Glomerular visceral epithelial cell (primary cell): Measurements from ENCODE around the gene ZNF337.
"Not testable (repeated sequence)": the region's sequence is repeated elsewhere in the genome, so short reads cannot be mapped to it uniquely, and the experiment has no call there.

Experiments
- DNase-seq: peaks from one replicate; pipeline ENCODE4 v3.0.0-alpha.2; 2016; ENCODE audit errors: extremely low spot score

The ZNF337 gene

GRCh38 chr20:25696371-25697131 is at the start of gene ZNF337:
ZNF337 (minus strand) TSS chr20:25696853; CDS start chr20:25686417, 10,436 bp downstream.
- DNase-seq: peak; percentile 99

GRCh38 chr20:25745738-25746137 is 49.1 kb upstream of the ZNF337 start:
- DNase-seq: no peak

DNA sequence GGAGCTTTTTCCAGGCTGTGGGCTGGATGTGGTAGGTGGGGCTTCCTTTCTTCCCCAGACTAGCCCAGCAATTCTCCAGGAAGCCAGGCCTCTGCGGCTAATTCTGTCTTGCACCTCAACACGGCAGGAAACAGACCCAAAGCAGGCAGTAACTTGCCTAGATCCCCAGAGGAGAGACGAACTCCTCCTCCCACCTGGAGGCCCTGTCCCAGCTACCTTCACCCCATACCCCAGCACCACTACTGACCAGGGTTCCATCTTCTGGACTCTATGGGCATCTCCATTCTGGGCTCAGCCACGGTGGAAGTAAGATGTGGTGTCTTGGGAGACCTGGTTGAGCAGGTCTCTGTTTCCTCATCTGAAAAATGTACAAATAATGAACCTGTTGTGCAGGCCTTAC is 48.4 kb upstream of the ZNF337 start:
- no peak for DNase-seq

GRCh38 chr20:25744261-25744660 is 47.6 kb upstream of the ZNF337 start:
- no peak for DNase-seq

DNA sequence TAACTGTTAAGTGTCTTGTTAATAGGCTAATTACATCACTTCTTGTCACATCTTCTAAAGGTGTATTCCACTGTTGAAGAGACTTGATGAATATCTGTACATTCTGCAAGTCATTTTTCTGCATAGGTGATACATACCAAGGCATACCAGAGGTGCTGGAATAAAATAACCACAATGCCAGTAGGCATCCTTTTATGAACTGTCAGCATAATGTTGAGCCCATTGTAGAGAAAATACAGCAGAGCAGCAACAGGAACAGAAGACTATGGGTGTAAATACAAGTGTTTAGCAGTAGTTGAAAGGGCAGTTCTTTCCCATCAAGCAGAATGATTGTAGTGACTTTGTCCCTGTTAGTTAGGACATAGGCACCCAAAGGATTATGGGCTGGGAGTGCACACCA is 44.4 kb upstream of the ZNF337 start:
- DNase-seq: no peak

GRCh38 chr20:25739615-25740320 is 43.1 kb upstream of the ZNF337 start:
- DNase-seq: no peak

- peak; percentile 40 for DNase-seq
Observed at GRCh38 chr20:25738198-25738597, 41.5 kb upstream of the ZNF337 start.

DNA sequence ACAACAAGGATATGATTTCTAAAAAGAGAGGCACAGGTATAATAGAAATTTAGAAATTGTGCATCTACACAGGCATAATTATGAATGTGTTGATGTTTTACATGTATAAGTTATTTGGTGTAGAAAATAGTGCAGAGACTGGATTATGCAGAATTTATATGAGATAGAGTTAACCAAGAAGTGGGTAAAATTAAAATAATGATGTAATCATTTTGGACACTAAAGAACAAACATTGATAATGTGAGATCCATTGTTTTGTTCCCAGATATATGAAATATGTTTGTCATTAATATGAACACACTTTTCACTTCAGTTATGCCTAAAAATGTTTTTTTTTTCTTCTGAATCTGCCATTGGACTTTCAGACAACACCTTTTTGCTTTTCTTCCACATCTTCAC is 37.2 kb upstream of the ZNF337 start:
- no peak for DNase-seq

- no peak for DNase-seq
Observed at GRCh38 chr20:25730862-25731261, 34.2 kb upstream of the ZNF337 start.

- no peak for DNase-seq
Observed at GRCh38 chr20:25726357-25726756, 29.7 kb upstream of the ZNF337 start.

GRCh38 chr20:25725639-25726038 is 29.0 kb upstream of the ZNF337 start:
- no peak for DNase-seq

GRCh38 chr20:25723975-25724374 is 27.3 kb upstream of the ZNF337 start:
- no peak for DNase-seq

GRCh38 chr20:25720285-25720684 is 23.6 kb upstream of the ZNF337 start:
- no peak for DNase-seq

DNA sequence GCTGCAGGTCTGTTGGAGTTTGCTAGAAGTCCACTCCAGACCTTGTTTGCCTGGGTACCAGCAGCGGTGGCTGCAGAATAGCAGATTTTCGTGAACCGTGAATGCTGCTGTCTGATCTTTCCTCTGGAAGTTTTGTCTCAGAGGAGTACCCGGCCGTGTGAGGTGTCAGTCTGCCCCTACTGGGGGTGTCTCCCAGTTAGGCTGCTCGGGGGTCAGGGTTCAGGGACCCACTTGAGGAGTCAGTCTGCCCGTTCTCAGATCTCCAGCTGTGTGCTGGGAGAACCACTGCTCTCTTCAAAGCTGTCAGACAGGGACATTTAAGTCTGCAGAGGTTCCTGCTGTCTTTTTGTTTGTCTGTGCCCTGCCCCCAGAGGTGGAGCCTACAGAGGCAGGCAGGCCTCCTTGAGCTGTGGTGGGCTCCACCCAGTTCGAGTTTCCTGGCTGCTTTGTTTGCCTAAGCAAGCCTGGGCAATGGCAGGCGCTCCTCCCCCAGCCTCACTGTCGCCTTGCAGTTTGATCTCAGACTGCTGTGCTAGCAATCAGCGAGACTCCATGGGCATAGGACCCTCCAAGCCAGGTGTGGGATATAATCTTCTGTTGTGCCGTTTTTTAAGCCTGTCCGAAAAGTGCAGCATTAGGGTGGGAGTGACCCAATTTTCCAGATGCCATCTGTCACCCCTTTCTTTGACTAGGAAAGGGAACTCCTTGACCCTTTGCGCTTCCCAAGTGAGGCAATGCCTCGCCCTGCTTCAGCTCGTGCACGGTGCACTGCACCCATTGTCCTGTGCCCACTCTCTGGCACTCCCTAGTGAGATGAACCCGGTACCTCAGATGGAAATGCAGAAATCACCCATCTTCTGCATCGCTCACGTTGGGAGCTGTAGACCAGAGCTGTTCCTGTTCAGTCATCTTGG is 22.5 kb upstream of the ZNF337 start:
- DNase-seq: not testable (repeated sequence)

- no peak for DNase-seq
Observed at GRCh38 chr20:25707695-25708094, 11.0 kb upstream of the ZNF337 start.

GRCh38 chr20:25706793-25707192 is 10.1 kb upstream of the ZNF337 start:
- no peak for DNase-seq

GRCh38 chr20:25705830-25706351 is 9.2 kb upstream of the ZNF337 start:
- no peak for DNase-seq

DNA sequence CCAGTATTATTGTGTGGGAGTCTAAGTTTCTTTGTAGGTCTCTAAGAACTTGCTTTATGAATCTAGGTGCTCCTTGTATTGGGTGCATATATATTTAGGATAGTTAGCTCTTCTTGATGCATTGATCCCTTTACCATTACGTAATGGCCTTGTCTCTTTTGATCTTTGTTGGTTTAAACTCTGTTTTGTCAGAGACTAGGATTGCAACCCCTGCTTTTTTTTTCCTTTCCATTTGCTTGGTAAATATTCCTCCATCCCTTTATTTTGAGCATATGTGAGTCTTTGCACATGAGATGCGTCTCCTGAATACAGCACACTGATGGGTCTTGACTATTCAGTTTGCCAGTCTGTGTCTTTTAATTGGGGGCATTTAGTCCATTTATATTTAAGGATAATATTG is 7.7 kb upstream of the ZNF337 start:
- DNase-seq: not testable (repeated sequence)

DNA sequence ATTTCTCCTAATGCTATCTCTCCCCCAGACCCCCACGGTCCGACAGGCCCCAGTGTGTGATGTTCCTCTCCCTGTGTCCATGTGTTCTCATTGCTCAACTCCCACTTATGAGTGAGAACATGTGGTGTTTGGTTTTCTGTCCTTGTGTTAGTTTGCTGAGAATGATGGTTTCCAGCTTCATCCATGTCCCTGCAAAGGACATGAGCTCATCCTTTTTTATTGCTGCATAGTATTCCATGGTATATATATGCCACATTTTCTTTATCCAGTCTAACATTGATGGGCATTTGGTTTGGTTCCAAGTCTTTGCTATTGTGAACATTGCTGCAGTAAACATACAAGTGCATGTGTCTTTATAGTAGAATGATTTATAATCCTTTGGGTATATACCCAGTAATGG is 4.2 kb upstream of the ZNF337 start:
- not testable (repeated sequence) for DNase-seq

DNA sequence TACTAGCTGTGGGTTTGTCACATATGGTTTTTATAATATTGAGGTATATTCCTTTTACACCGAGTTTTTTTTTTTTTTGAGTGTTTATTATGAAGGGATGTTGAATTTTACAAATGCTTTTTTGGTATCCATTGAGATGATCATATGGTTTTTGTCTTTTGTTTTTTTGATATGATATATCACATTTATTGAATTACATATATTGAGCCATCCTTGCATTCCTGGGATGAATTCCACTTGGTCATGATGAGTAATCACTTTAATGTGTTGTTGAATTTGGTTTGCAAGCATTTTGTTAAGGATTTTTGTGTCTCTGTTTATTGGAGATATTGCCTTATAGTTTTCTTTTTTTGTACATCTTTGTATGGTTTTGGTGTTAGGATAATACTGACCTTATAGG is 3.3 kb upstream of the ZNF337 start:
- no peak for DNase-seq

DNA sequence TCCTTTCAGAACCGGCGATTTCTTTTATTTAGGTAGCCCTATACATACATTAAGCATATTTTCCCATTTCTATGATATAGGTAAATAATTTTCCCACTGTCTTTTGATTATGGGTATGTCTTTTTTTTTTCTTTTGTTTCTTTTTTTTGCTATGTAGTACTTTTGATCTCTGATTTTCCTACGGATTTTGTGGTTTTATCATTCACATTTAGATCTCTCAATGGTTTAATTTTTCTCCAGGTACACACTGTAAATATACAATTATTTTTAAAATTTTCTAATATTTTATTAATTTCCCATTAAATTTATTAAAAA is 436 bp upstream of the ZNF337 start:
- no peak for DNase-seq
